Measurements from ENCODE around the gene PGAM4.

Gene PGAM4

DNA sequence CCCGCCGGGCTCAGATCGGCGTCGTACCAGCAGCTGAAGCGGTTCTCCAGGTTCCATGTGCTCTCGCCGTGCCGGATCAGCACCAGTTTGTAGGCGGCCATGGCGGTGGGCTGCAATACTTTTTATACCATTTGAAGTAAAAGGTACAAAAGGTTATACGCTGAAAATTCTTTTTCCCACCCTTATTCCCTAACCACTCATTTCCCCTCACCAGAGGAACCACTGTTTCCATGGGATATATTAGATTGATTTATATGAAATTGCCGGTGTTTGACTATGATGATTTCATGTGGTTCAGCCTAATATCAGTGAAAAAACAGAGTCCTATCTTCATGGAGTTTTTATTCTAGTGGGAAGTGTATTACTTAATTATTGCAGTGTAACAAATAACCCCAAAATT lies at the start of gene PGAM4:
TSS of gene PGAM4 (minus strand) at position 101 of the 400 bp plus-strand sequence. CDS start at position 101, 0 bp downstream.
- no peaks in the 10 kb centered on the region for H3K36me3 ChIP-seq (ENCODE audit: control insufficient read depth in 2 of 2, insufficient read depth in 2 of 2, low read length in 2 of 2)
- H3K27ac ChIP-seq (ENCODE audit: low read depth in 2 of 2, low read length in 2 of 2), result no peak within 1 kb of the TSS
- H3K4me1 ChIP-seq (ENCODE audit: control insufficient read depth in 2 of 2, insufficient read depth in 2 of 2, low read length in 2 of 2), result no peaks in the 10 kb centered on the region
- no peaks in the 10 kb centered on the region for H3K9me3 ChIP-seq (ENCODE audit: control insufficient read depth in 2 of 2, low read length in 2 of 2)
- no peak within 1 kb of the TSS for H3K4me3 ChIP-seq (ENCODE audit: low read length in 2 of 2)
- no peaks in the 10 kb centered on the region for H3K27me3 ChIP-seq (ENCODE audit: control insufficient read depth in 2 of 2, insufficient read depth in 2 of 2, low read length in 2 of 2)
- H3K9ac ChIP-seq (ENCODE audit: low read depth in 1 of 2, low read length in 2 of 2), result no peak within 1 kb of the TSS

DNA sequence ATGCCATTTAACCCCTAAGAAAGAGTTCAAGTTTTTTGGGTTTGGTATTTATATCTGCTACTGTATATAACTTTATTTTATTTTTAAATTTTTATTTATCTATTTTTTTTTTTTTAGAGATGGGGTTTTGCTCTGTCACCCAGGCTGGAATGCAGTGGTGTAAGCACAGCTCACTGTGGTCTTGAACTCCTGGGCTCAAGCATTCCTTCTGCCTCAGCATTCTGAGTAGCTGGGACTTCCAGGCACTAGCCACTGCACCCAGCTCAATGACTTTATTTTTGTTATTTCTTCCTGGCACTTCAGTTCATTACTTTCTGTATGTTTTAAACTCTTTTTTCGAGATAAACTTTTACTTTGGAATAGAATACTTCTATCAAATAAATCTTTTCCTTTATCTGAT lies 42.4 kb upstream of the PGAM4 start:
- Histone ChIP-seq H3K4me3 (ENCODE audit: low read length in 2 of 2) (no peak overlapping the region), H3K27ac (ENCODE audit: low read depth in 2 of 2, low read length in 2 of 2) (no peak overlapping the region), H3K36me3 (ENCODE audit: control insufficient read depth in 2 of 2, insufficient read depth in 2 of 2, low read length in 2 of 2) (no peaks in the 10 kb centered on the region), H3K4me1 (ENCODE audit: control insufficient read depth in 2 of 2, insufficient read depth in 2 of 2, low read length in 2 of 2) (no peaks in the 10 kb centered on the region), H3K9ac (ENCODE audit: low read depth in 1 of 2, low read length in 2 of 2) (no peak overlapping the region), H3K9me3 (ENCODE audit: control insufficient read depth in 2 of 2, low read length in 2 of 2) (no peaks in the 10 kb centered on the region), H3K27me3 (ENCODE audit: control insufficient read depth in 2 of 2, insufficient read depth in 2 of 2, low read length in 2 of 2) (no peaks in the 10 kb centered on the region)

DNA sequence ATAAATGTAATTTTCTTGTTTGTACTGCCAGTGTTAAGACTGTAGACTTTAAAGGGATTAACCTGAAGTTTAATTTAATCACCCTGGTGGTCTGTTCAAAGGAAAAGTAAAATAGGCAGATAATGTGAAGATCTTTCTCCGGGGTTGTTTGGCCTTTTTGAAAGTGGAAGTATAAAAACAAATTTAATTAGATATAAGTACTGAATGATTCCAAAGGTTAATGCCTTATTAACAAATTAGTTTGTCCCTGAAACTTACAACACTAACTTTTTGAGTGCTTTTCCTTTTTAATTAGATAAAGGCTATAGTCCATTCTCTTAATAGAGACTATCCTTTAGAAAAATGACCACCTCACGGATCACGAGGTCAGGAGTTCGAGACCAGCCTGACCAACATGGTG lies 10.4 kb upstream of the PGAM4 start:
- no peaks in the 10 kb centered on the region for H3K4me1 ChIP-seq (ENCODE audit: control insufficient read depth in 2 of 2, insufficient read depth in 2 of 2, low read length in 2 of 2)
- no peaks in the 10 kb centered on the region for H3K9me3 ChIP-seq (ENCODE audit: control insufficient read depth in 2 of 2, low read length in 2 of 2)
- H3K4me3 ChIP-seq (ENCODE audit: low read length in 2 of 2), result no peak overlapping the region
- H3K27me3 ChIP-seq (ENCODE audit: control insufficient read depth in 2 of 2, insufficient read depth in 2 of 2, low read length in 2 of 2), result no peaks in the 10 kb centered on the region
- no peaks in the 10 kb centered on the region for H3K36me3 ChIP-seq (ENCODE audit: control insufficient read depth in 2 of 2, insufficient read depth in 2 of 2, low read length in 2 of 2)
- no peak overlapping the region for H3K27ac ChIP-seq (ENCODE audit: low read depth in 2 of 2, low read length in 2 of 2)
- H3K9ac ChIP-seq (ENCODE audit: low read depth in 1 of 2, low read length in 2 of 2), result no peak overlapping the region

DNA sequence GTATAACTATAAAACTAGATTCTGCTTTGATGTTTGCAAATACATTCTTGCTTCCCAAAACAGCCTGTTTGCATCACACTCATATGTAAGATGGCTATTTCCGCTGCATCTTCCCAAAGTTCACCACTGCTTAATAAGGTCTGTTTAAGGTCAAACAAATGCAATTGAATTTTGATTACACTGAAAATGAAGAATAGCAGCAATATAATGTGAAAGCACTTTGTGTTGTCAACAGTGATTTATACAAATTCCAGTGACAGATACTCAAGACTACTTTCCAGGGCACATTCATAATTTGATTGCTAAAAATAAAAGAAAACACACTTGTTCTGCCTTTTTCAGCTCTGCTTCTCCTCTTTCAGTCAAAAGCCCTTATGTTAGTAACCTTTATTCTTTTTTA lies 8.1 kb upstream of the PGAM4 start:
- Histone ChIP-seq H3K36me3 (ENCODE audit: control insufficient read depth in 2 of 2, insufficient read depth in 2 of 2, low read length in 2 of 2) (no peaks in the 10 kb centered on the region), H3K9ac (ENCODE audit: low read depth in 1 of 2, low read length in 2 of 2) (no peak overlapping the region), H3K27me3 (ENCODE audit: control insufficient read depth in 2 of 2, insufficient read depth in 2 of 2, low read length in 2 of 2) (no peaks in the 10 kb centered on the region), H3K4me1 (ENCODE audit: control insufficient read depth in 2 of 2, insufficient read depth in 2 of 2, low read length in 2 of 2) (no peaks in the 10 kb centered on the region), H3K4me3 (ENCODE audit: low read length in 2 of 2) (no peak overlapping the region), H3K27ac (ENCODE audit: low read depth in 2 of 2, low read length in 2 of 2) (no peak overlapping the region), H3K9me3 (ENCODE audit: control insufficient read depth in 2 of 2, low read length in 2 of 2) (no peaks in the 10 kb centered on the region)

DNA sequence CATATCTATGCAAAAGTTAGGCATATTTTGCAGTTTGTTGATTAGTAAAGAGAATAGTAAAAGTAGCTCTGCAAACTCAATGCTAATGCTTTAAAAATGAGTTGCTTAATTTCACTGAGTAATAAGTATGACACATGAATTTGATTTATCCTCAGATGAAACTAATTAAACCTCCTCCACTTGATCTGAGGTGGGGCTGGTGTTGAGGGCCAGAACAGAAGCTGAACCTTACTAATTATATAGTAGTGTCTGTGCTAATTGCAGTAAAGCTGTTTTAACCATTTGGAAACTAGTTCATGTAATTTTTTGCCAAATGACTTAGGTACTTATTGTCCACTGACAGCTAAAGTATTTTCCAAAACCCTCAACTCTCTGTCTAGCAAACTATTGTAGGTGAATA lies 7.7 kb upstream of the PGAM4 start:
- Histone ChIP-seq H3K27me3 (ENCODE audit: control insufficient read depth in 2 of 2, insufficient read depth in 2 of 2, low read length in 2 of 2) (no peaks in the 10 kb centered on the region), H3K4me1 (ENCODE audit: control insufficient read depth in 2 of 2, insufficient read depth in 2 of 2, low read length in 2 of 2) (no peaks in the 10 kb centered on the region), H3K9me3 (ENCODE audit: control insufficient read depth in 2 of 2, low read length in 2 of 2) (no peaks in the 10 kb centered on the region), H3K27ac (ENCODE audit: low read depth in 2 of 2, low read length in 2 of 2) (no peak overlapping the region), H3K36me3 (ENCODE audit: control insufficient read depth in 2 of 2, insufficient read depth in 2 of 2, low read length in 2 of 2) (no peaks in the 10 kb centered on the region), H3K9ac (ENCODE audit: low read depth in 1 of 2, low read length in 2 of 2) (no peak overlapping the region), H3K4me3 (ENCODE audit: low read length in 2 of 2) (no peak overlapping the region)

DNA sequence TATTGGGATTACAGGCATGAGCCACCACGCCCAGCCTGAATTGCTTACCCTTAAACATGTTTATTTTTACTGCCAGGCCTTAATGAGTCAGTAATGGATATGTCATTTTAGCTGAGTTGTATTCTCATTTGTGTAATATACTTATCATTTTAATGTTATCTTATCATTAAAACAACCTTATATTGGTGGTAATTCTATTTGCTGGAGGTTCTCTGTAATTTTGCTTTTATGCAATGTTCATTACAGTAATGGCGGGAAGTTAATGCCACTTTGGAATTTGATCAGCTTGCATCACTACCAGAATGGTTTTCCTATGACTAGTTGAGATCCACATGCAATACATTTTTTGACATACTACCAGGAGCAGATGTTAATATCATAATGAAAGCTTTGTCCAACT lies 6.3 kb upstream of the PGAM4 start:
- Histone ChIP-seq H3K4me1 (ENCODE audit: control insufficient read depth in 2 of 2, insufficient read depth in 2 of 2, low read length in 2 of 2) (no peaks in the 10 kb centered on the region), H3K4me3 (ENCODE audit: low read length in 2 of 2) (no peak overlapping the region), H3K36me3 (ENCODE audit: control insufficient read depth in 2 of 2, insufficient read depth in 2 of 2, low read length in 2 of 2) (no peaks in the 10 kb centered on the region), H3K27ac (ENCODE audit: low read depth in 2 of 2, low read length in 2 of 2) (no peak overlapping the region), H3K9ac (ENCODE audit: low read depth in 1 of 2, low read length in 2 of 2) (no peak overlapping the region), H3K9me3 (ENCODE audit: control insufficient read depth in 2 of 2, low read length in 2 of 2) (no peaks in the 10 kb centered on the region), H3K27me3 (ENCODE audit: control insufficient read depth in 2 of 2, insufficient read depth in 2 of 2, low read length in 2 of 2) (no peaks in the 10 kb centered on the region)

DNA sequence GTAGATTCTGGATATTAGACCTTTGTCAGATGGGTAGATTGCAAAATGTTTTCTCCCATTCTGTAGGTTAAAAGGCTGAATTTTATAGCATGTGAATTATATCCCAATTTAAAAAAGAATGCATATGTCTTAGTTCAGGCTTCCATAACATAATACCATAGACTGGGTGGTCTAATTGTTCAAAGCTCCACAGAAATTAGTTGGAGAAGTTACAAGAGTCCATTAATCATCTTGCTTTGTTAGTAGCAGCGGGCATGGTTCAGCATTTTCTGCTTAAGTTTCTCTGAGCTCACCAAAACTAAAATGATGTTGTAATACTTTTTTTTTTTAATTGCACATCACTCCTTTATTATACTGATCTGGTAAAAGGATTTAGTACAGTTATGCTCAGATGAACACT lies 1.8 kb downstream of the PGAM4 start:
- no peaks in the 10 kb centered on the region for H3K36me3 ChIP-seq (ENCODE audit: control insufficient read depth in 2 of 2, insufficient read depth in 2 of 2, low read length in 2 of 2)
- no peak overlapping the region for H3K9ac ChIP-seq (ENCODE audit: low read depth in 1 of 2, low read length in 2 of 2)
- no peaks in the 10 kb centered on the region for H3K27me3 ChIP-seq (ENCODE audit: control insufficient read depth in 2 of 2, insufficient read depth in 2 of 2, low read length in 2 of 2)
- no peaks in the 10 kb centered on the region for H3K4me1 ChIP-seq (ENCODE audit: control insufficient read depth in 2 of 2, insufficient read depth in 2 of 2, low read length in 2 of 2)
- H3K27ac ChIP-seq (ENCODE audit: low read depth in 2 of 2, low read length in 2 of 2), result no peak overlapping the region
- no peak overlapping the region for H3K4me3 ChIP-seq (ENCODE audit: low read length in 2 of 2)
- H3K9me3 ChIP-seq (ENCODE audit: control insufficient read depth in 2 of 2, low read length in 2 of 2), result no peaks in the 10 kb centered on the region

DNA sequence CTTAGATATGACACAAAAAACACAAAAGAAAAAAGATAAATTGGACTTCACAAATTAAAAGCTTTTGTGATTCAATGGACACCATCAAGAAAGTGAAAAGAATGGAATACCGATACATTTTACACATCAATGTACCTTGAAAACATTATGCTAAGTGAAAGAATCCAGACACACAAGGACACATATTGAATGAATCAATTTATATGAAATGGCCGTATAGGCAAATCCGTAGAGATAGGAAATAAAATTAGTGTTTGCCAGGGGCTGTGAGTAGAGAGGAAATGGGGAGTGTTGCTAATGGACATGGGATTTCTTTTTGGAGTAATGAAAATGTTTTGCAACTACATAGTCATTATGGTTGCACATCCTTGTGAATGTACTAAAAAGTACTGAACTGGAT lies 3.1 kb downstream of the PGAM4 start:
- Histone ChIP-seq H3K9me3 (ENCODE audit: control insufficient read depth in 2 of 2, low read length in 2 of 2) (no peaks in the 10 kb centered on the region), H3K27ac (ENCODE audit: low read depth in 2 of 2, low read length in 2 of 2) (no peak overlapping the region), H3K27me3 (ENCODE audit: control insufficient read depth in 2 of 2, insufficient read depth in 2 of 2, low read length in 2 of 2) (no peaks in the 10 kb centered on the region), H3K9ac (ENCODE audit: low read depth in 1 of 2, low read length in 2 of 2) (no peak overlapping the region), H3K36me3 (ENCODE audit: control insufficient read depth in 2 of 2, insufficient read depth in 2 of 2, low read length in 2 of 2) (no peaks in the 10 kb centered on the region), H3K4me1 (ENCODE audit: control insufficient read depth in 2 of 2, insufficient read depth in 2 of 2, low read length in 2 of 2) (no peaks in the 10 kb centered on the region), H3K4me3 (ENCODE audit: low read length in 2 of 2) (no peak overlapping the region)

DNA sequence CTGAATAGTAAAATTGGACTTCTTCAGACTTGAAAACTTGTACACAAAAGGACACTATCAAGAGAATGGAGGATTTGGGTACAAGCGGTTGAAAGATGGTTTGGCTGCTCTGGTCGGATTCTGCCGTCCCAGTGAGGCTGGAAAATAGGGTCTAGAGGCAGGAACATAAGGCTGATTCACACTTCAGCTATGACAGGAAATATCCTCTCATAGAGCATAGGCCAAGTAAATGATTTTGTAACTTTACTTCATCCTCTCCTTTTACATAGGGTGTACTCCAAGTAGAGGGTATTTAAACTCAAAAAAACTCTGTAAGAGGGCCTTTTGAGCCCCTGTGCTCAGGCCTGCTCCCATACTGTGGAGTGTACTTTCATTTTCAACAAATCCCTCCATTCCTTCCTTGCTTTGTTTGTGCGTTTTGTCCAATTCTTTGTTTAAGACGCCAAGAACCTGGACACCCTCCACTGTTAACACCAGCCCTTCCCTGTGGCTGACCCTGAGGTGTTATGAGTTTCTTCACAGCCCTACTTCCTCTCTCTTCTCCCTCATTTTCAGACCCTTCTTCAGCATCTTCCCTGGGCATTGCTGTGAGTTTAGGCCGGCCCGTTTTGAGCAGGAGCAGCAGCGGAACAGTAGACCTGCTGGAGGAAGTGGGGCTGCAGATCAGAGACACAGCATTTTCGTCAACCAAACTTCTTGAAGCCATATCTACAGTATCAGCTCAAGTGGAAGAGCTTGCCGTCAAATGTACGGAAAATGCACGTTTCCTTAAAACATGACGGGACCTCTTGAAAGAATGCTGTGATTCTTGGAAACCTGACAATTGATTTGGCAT lies 7.2 kb downstream of the PGAM4 start:
- Histone ChIP-seq H3K4me3 (ENCODE audit: low read length in 2 of 2) (no peak overlapping the region), H3K36me3 (ENCODE audit: control insufficient read depth in 2 of 2, insufficient read depth in 2 of 2, low read length in 2 of 2) (no peaks in the 10 kb centered on the region), H3K9me3 (ENCODE audit: control insufficient read depth in 2 of 2, low read length in 2 of 2) (no peaks in the 10 kb centered on the region), H3K9ac (ENCODE audit: low read depth in 1 of 2, low read length in 2 of 2) (no peak overlapping the region), H3K27ac (ENCODE audit: low read depth in 2 of 2, low read length in 2 of 2) (no peak overlapping the region), H3K4me1 (ENCODE audit: control insufficient read depth in 2 of 2, insufficient read depth in 2 of 2, low read length in 2 of 2) (no peaks in the 10 kb centered on the region), H3K27me3 (ENCODE audit: control insufficient read depth in 2 of 2, insufficient read depth in 2 of 2, low read length in 2 of 2) (no peaks in the 10 kb centered on the region)

DNA sequence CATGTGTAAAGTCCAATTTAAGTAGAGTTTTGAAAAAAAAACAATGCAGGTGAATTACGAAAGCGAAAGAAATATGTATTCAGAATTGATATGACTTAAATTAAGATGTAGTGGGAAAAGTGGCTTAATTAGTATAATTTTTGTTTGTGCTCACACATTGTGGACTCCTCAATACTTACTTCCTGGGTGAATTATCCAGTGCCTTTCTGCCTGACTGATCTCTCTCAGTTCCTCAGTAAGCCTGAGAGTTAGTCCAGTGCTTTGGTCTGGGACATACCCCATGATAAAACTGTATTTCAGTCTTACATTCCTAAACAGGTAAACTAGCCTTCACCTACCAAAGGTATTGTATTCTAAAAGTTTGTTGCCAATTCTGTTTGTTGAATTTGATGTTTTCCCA lies 8.4 kb downstream of the PGAM4 start:
- Histone ChIP-seq H3K9ac (ENCODE audit: low read depth in 1 of 2, low read length in 2 of 2) (no peak overlapping the region), H3K9me3 (ENCODE audit: control insufficient read depth in 2 of 2, low read length in 2 of 2) (no peaks in the 10 kb centered on the region), H3K36me3 (ENCODE audit: control insufficient read depth in 2 of 2, insufficient read depth in 2 of 2, low read length in 2 of 2) (no peaks in the 10 kb centered on the region), H3K27me3 (ENCODE audit: control insufficient read depth in 2 of 2, insufficient read depth in 2 of 2, low read length in 2 of 2) (no peaks in the 10 kb centered on the region), H3K27ac (ENCODE audit: low read depth in 2 of 2, low read length in 2 of 2) (no peak overlapping the region), H3K4me1 (ENCODE audit: control insufficient read depth in 2 of 2, insufficient read depth in 2 of 2, low read length in 2 of 2) (no peaks in the 10 kb centered on the region), H3K4me3 (ENCODE audit: low read length in 2 of 2) (no peak overlapping the region)
